ENCODE measurements around the gene EFNB3.

DNA sequence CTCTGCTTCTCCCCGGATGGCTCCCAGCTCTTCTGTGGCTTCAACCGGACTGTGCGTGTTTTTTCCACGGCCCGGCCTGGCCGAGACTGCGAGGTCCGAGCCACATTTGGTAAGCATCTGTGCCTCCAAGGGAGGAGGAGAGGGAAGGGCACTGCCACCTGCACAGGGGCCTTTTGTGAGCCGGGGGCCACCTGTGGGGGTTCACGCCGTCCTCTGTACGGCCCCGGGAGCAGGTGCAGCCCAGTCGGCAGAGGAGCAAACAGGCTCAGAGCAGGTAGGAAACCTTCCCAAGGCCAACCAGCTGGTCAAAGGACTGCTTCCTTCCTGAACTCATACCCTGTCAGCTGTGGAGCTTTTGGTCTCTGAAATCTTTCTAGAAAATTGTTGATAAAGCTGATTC, 3.3 kb upstream of the EFNB3 start:
- TF ChIP-seq, protein P1, sequence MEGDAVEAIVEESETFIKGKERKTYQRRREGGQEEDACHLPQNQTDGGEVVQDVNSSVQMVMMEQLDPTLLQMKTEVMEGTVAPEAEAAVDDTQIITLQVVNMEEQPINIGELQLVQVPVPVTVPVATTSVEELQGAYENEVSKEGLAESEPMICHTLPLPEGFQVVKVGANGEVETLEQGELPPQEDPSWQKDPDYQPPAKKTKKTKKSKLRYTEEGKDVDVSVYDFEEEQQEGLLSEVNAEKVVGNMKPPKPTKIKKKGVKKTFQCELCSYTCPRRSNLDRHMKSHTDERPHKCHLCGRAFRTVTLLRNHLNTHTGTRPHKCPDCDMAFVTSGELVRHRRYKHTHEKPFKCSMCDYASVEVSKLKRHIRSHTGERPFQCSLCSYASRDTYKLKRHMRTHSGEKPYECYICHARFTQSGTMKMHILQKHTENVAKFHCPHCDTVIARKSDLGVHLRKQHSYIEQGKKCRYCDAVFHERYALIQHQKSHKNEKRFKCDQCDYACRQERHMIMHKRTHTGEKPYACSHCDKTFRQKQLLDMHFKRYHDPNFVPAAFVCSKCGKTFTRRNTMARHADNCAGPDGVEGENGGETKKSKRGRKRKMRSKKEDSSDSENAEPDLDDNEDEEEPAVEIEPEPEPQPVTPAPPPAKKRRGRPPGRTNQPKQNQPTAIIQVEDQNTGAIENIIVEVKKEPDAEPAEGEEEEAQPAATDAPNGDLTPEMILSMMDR (IDR thresholded peaks at IDR 0.05), result no peak
- TF ChIP-seq POLR2A (IDR thresholded peaks at IDR 0.05), result no peak
